HS-27A (cell line): ENCODE results near the gene OPALIN.

ENCODE experiments used
- DNase-seq: peaks from one replicate; pipeline ENCODE4 v3.0.0-alpha.2; 2012; ENCODE audit warnings: low read depth, missing footprints

OPALIN gene, protein sequence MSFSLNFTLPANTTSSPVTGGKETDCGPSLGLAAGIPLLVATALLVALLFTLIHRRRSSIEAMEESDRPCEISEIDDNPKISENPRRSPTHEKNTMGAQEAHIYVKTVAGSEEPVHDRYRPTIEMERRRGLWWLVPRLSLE

DNA sequence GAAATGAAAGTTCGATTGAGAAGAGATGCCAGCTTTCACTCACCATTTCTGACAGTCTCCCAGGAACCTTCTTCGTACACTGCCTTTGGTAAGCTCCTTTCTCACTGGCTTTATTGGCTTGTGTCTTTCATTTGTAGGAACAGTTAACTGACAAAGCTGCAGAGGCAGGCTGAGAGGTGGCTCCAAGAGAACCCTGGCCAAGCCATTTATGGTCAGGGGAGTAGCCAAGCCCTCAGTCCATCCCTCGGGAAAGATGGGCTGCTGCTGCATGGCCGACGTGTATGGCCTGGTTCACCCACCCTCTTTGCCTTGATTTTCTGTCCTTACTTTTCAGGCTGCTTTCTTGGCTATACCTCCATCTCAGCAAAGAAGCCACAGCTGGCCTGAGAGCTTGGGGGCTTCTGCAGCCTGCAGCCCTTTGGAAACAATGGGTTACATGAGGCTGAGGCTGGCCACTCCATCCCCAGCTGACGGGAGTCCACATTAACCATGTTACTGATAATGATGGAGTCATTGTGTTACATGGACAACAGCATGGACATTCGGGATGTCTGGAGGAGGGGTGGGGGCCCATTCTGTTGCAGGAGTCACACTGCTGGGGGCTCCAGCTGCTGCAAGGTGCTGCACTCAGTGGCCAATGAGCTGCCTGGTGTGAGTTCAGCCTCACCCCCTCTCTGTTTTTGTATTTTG is at the start of gene OPALIN:
OPALIN (minus strand) TSS at position 152 of the 690 bp plus-strand sequence; CDS start at position 46, 106 bp downstream.
- DNase-seq = no peak

DNA sequence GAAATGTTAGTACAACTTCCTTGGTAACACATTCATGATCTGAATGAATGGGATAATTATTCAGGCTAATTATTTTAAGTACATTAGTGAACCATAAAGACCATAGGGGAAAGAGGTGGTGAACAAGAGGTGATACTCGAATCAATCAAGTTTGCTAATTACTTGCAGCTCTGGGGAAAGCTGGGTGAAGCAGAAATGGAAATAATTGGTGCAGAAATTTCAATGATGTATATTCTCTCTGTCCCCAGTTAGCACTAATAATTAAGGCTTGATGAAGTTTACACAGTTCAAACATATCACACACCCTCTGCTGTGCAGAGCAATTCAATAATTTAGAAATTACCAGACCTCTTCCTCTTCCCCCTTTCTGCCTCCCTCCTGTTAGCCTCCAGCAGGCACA is 49.4 kb upstream of the OPALIN start:
- DNase-seq = no peak

DNA sequence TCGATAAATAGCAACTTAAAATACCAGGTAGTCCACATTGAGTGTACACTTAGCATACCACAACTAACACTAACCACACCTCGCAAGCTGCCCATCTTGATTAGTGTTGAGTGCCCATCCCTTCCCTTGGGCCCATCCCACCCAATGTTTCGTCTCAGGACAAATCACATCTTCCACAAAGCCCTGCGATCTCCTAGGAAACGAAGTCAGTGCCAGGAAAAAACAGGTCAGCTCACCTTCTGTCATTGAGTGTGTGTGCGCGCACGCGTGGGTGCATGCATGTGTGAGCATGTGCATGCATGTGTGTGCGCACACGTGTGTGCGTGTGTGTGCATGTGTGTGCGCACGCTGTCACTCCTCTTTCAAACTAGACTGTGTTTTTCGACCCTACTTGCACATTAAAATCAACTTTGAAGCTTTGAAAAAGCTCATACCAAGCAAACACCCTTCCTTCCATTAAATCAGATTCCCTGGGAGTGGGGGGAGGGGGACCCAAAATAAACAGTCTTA is 48.8 kb upstream of the OPALIN start:
- no peak for DNase-seq

DNA sequence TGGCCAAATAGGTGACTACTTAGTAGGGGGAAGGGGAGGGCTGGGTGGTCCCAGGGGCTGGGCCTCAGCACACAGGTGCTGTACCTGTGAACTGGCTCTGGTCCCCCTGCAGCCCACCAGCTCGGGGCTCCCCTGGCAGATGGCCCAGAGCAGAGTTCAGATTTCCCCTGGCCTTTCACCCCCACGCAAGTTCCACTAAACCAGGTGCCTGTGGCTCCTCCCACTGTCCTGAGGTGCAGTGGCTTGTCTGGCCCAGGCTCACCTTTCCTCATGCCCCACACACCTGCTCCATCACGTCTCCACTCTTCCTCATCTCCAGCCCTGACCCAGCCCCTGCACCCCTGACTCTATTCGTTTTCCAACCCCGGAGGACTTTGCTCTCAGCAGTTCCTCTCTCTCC is 47.3 kb upstream of the OPALIN start:
- no peak for DNase-seq

DNA sequence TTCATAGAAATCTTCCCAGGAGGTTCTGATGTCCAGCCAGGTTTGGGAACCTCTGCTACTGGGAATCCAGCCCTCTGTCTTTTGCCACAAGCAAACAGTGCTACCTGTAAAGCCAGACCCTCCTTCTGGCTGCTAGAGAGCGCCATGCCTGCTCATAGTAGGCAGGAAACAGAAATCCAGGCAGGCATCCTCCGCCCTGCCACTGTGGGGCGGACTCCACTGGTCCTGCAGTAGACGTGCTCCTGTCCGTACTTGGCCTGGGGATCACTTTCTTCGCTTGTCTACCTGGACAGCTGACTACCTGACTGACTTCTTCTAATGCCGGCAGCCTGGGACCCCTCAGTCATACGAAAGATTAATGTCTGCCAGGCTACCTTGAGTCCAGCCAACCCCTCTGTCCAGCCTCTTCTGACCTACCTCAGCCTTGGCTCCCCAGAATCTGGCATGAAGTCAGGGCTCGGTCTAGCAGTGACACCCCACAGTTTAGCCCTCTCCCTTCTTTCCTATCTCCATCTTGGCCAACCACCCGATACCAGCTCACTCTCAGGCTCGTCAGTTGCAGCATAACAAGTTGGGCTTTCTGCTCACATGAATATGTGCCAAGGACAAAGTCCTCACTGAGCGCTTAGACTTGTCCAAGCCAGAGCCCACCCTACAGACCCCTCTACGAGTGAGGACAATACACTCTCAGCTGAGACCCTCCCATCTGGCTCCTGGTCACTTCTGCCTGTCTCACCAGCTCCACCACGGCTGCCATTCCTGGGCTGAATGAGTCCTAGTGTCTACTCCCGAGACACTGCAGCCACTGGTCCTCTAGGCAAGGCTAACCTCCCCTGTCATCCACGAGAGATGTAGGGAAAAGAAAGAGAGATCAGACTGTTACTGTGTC is 43.9 kb upstream of the OPALIN start:
- DNase-seq = no peak

DNA sequence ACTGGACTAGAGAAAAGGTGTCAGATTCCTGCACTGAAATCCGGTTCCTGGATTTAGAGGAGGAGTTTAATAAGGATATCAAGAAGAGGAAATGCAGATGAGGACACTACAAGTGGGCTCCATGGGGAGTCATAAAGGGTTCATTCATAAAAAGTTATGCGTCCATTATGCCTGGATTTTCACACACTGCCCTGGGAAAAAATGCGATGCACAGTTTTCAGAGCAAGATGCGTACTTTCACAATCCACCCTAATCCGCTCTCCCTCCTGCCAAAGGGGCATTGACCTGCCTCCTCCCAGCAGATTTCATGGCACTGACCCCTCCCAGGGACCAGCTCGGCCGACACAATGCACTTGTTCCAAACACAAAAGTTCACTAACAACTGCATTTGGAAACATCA is 42.2 kb upstream of the OPALIN start:
- no peak for DNase-seq

DNA sequence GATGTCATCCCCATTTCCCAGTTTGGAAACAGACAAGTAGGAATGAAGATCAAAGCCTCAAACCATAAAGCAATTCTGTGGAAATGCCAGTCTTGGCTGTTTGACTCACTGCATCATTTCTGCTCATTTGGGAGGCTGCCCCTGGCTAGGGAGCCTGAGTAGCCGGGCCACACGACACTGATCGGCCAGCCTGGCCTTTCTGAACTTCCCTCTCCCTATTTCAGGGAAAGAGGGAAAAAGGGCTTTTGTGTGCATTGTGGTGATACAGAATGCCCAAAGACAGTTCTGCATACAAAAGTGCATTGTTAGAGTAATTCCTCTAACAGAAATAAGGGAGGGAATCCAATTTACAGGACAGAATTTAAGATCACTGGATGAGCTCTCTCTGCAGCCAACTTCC is 41.7 kb upstream of the OPALIN start:
- DNase-seq = no peak

DNA sequence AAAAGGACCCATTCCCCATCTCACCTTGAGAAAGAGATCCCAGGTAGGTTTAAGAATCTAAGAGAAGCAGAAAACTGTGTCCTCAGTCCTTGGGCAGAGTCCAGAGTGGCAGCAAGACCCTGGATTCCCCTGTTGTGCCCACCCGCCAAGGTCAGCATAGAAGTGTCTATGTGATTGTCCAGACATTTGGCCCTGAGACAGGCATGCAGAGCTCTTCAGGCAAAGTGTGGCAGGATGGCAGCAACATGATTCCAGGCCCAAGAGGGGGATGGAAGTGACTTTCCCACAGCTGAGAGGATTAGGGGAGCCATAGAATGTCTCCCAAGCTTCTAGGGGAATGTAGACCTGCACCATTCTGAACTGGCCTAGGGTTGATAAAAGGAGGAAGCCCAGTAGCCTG is 39.1 kb upstream of the OPALIN start:
- no peak for DNase-seq

DNA sequence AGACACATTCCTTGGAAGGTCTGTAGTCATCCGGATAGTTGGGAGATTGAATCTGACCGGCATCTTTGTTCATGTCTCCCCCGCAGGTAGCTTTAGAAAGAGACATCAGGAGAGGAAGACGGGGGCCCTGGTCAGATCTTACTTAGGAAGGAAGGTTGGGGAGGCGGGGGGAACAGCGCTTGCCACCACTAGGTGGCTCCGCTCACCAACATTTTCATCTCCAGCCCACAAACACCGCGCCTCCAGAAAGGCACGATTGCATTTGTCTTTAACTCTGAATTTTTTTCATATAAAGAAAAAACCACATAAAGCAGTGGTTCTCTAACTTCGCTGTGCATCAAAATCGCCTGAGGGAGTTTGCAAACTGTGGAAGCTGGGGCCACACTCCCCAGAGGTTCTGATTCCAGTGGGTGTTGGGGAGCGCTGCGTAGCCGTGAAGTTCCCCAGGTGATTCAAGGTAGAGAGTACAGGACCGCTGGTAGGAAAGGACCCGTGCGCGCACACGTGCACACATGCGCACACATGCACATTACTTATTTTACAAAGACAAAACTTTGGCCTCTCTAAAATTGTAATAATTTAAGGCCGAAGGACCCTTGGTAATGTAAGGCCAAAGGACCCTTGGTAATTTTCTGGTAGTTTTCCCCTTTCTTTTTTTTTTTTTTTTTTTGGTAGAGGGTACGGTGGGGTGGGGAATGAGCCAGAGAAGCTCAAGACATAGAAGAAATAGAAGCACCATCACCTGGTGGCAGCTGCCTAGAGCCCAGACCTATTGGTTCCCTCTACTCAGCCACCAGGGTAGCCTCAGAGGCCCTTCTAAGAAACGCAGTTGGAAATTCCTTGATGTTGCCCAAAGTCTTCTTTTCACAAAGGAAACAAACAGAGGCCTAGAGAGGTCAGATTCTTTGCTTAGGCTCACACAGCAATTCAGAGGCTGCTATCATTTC is 37.4 kb upstream of the OPALIN start:
- DNase-seq = peak; percentile 8

DNA sequence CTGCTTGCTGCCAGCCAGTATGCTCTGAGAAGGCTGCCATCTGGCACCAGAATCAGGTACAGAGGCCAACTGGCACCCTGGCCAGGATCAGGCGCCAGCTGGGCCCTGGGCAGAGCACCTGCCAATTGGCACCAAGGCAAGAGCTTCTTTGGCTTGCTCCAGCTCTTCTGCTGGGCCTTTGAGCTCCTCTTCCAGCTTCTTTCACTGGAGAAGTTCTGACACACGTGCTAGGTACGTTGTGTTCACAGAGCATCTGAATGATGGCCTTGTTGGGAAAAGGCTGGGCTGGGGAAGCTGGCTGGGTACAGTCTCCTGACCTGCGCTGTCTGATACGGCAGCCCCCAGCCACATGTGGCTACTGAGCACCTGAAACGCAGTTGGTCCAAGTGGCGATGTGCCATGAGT is 31.7 kb upstream of the OPALIN start:
- DNase-seq = no peak

DNA sequence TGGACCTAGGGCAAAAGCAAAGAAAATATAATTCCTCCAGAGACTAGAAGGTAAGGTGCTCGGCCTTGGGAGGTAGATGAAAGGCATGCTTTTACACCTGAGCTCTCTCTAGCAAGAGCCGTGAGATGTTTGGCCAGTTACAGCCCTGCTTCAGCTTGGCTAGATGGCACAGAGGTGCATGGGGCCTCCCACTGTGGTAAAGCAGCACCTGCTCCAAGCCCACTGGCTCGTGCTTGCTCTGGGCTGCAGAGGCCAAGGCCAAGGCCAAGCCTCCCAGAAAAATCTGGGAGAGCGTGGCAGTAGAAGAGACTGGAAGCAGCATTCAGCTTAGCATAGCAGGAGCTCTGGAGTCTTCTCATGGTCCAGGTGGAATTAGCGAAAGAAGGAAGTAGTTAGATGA is 31.0 kb upstream of the OPALIN start:
- no peak for DNase-seq

DNA sequence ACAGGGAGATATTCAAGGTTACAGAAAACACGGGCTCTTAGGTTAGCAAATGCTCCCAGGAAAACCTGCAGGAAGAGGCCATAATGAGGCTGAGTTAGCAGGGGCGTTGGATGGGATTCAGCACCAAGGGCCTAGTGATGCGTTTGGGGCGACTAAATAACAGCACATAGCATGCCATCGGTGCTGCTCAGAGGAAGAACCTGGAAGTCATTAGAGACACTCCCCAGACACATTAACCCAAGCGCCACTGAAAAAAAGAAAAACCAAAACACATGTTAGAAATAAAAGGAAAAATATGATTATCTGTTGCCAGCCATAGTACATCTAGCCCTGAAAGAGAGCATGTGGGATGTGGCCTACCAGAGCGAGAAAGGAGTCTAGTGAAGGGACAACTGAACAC is 28.8 kb upstream of the OPALIN start:
- no peak for DNase-seq

DNA sequence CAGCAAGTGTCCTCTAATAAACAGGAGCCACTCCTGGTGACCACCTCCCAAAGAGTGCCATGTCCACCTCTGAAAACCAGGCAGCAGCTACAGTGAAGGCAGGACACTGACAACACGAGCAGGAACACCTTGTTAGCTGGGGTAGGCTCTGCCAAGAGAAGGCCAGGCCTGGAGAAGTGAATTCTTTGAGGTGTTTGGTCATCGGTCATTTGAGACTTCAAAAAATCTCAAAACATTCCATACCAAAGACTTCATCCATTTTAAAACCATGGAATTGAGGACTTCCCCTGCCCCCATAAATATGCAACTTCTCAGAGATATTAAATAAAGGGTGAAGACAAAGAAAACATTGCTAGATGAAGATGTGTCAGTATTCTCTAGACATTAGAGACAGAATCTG is 28.4 kb upstream of the OPALIN start:
- no peak for DNase-seq

DNA sequence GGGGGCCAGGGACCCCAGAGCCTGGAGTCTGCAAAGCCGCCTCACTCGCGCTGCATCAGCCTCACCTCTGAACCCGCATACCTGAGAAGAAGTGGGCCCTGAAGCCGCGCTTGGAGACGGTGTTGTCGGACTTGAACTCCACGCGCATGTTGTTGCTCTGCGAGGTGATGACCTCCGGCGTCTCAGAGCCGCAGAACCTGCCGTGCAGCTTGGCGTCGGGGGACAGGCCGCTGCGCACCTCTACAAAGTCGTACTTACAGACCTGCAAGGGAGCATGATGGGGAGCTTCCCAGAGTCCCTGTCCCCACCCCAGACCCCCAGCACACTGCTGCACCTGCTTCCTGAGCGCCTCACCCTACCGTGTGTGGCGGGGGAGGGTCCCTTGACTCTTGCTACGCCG is 25.7 kb upstream of the OPALIN start:
- no peak for DNase-seq

DNA sequence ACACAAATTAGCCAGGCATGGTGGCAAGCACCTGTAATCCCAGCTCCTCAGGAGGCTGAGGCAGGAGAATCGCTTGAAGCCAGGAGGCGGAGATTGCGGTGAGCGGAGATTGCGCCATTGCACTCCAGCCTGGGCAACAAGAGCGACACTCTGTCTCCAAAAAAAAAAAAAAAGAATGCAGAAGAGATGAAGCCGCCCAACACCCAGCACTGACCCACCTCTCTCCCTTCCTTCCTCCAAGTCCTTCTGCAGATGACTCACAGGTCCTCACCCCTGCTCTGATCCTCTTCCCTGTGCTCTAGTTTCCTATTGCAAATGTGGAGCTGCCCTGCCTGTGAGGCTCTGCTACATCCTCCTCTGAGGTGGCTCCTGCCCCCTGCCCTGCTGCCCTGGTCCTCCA is 22.0 kb upstream of the OPALIN start:
- no peak for DNase-seq

DNA sequence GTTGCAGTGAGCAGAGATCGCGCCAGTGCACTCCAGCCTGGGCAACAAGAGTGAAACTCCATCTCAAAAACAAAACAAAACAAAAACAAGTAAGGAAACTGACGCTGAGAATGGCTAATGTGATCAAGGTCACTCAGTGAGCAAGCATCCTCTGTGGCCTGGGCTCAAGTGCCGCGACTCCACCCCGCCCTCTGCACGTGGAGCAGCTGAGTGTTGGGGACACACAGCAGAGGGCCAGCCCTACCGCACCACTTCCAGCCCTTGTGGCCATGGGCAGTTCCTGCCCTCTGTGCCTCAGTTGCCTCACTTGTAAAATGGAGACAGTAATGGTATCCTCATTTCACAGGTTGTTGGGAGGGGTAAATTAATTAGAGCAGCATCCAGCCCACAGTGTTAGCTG is 21.0 kb upstream of the OPALIN start:
- no peak for DNase-seq

DNA sequence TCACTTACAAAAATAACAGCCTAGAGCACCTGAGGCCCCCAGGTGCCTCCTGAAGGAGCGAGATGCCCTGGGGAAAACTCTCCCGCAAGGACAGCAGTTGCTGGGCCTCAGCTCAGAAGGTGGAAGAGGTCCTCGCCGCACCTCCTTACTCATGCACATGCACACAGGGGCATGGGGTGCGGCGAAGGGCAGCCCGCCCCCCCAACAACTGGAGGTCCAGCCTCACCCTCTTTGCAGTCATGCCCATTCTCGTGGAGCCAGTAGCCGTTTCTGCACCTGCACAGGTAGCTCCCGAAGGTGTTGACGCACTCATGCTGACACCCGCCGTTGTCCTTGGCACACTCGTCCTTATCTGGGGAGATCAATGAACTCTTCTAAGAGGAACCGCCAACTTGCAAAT is 19.9 kb upstream of the OPALIN start:
- no peak for DNase-seq

DNA sequence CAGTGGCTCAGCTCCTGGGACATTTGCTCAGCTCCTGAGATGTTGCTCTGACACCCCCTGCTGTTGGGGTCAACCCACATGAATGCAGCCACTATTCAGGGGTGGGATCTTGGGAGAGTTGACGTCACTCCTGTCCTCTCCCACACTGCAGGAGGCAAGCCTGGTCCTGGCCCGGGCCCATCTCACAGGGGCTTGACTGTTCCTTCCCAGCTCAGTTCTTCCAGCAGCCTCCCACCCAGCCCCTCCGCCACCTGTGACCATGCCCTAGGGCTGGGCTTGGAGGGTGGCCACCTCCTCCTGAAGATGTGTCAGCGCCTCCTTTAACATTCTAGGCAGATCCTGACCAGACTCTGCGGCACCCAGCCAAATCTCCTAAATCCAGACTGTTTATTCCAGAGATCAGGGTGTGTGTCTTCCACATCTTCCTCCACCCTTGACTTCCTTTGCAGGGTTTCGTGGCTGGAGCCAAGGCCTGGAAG is 19.1 kb upstream of the OPALIN start:
- no peak for DNase-seq

DNA sequence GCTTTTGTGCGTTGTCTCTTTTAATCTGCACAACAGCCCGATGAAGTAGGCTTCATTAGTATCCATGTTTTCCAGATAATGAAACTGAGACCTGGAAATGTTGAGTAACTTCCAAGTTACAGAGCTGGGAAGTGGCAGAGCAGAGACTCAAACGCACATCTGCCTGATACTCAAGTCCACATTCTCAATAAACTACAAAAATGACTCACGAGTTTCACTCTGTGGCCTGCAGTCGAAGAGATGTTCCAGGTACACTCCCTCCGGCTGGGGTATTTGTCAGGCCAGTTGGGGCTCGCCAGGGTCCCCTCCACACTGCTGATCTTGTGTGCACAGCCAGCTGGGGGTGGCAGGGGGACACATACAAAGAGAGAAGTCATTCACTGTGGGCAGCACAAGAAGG is 17.7 kb upstream of the OPALIN start:
- no peak for DNase-seq

DNA sequence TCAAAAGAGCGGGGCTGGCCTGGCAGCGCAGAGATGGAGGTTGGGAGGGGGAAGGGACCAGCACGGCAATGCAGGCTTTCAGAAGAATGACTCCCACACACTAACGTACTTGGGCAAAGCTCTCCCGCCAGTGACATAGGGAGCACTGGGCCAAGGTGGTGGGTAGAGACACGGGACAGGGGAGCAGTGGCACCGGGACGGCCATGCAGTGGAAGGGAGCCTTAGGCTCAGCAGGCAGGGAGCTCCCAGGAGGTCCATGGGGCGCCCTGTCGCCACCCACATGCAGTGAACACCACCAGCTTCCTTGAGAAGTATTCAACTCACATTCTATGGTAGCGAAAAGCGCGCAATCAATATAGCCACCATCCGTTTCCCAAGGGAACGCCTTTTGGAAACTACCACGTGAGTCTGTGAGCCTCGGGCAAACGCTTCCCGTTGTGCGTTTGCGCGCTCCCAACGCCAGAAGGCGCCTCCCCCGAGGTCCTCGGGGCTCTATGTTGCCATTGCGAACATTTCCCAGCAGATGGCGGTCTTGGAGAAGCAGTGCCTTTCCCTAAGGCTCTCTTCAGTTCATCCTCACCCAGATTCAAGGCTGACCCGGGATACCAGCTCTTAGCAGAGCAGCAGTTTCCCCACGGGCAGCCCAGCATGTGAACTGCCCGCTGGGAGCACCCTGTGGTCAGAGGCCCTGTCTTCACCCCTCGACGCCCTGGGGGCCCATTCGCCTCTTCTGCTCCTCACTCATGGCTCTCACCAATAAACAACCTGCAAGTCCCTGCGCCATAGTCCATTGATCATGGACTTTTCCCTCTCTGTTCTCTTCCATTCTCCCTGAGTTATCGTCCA is 16.4 kb upstream of the OPALIN start:
- DNase-seq = peak; percentile 64

DNA sequence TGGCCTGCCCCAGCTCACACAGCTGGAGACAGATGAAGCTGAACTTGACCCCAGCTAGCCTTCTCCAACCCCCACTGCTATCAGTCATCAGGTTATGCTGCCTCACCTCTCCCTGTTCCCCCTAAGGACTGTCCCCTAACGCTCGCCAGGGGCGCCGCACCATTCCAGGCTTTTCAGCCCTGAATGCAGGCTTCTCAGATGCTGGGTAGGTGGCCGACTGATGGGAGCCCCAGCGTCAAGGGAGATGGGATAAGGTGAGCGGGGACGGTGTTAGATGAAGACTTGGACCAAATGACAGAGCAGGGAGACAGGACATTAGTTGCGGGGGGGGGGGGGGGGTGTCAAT is 15.8 kb upstream of the OPALIN start:
- no peak for DNase-seq
